ENCODE measurements around the gene POMT1. TPM values are rescaled to one million over a fixed set of nuclear protein-coding genes. Genes with fewer than 3 reads are reported as not detected.

POMT1 gene
- total RNA-seq, 2 donors from 2014 or later, result 30.3 to 43.7 TPM

Other genes starting within 250 kb of the POMT1 start
- gene FAM78A, start 226.4 kb upstream of the POMT1 start, total RNA-seq, result 1 to 10 TPM; 5.0 to 5.7 TPM
- 10 to 100 TPM; 14.2 to 29.0 TPM for gene PLPP7, start 213.2 kb upstream of the POMT1 start, total RNA-seq
- gene PRRC2B, start 108.8 kb upstream of the POMT1 start, total RNA-seq, result 100 to 1,000 TPM; 162 to 198 TPM
- gene UCK1, start 28.3 kb downstream of the POMT1 start, total RNA-seq, result 10 to 100 TPM; 25.5 to 39.1 TPM
- gene PRRT1B, start 42.6 kb downstream of the POMT1 start, total RNA-seq, result not detected
- gene RAPGEF1, start 237.2 kb downstream of the POMT1 start, total RNA-seq, result 10 to 100 TPM; 59.7 to 73.0 TPM

Data from thoracic aorta (tissue), 2 donors.